GM21737 (cell line): ENCODE measurements around the gene TMEM269.

Experiments used
- ATAC-seq: cut with Tn5 transposase; IDR thresholded peaks from one replicate; pipeline ENCODE4 v1.9.1; 2021; ENCODE audit warnings: mild to moderate bottlenecking, moderate library complexity; ENCODE audit not compliant: unreplicated experiment

Gene TMEM269, protein sequence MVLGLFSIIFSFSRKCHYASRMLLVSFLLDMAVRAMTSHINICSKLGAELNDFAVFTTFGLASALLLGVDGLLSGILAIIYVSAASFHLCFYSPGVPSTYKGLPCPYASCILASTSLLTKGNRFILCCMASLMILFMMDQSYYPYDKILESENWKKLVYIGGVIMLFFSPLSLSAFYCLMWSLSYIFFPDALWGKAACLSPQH

DNA sequence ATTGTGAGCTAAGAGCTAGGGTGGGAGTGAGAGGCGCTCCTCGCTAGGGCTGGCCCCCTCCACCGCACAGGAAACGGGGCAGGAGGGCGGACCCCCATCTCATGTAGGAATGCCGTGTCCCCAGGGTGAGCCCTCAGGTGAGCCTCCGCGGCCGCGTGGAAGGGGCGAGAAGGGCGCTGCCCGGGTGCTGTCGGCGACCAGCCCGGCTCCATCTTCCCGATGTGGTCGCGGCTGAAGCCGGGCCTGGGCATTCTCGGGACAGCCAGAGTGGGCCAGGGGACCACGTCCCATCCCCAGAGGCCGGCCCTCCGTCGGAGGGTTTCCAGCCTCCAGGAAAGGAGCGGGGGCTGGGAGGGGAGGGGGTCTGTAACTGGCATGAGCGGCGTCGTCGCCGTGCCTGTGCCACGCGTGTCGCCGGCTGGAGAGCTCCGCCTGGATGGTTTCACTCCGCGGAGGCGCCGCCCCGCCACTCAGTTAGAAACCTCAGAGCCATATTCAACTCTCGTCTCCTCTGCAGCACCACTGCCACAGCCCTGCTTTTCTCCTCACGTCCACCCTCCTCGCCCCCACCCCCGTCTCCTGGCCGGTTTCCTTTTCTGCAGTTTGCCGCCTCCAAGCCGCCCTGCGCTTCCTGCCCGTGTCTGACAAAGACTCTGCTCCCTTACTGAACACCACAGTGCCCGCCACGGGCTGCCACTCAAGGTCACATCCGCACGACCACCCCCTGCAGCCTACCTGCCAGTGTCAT, at the start of gene TMEM269:
TMEM269 (plus strand) TSS at position 46 of the 748 bp plus-strand sequence. CDS start 4,903 bp downstream, outside the sequence.
- no peak for ATAC-seq

DNA sequence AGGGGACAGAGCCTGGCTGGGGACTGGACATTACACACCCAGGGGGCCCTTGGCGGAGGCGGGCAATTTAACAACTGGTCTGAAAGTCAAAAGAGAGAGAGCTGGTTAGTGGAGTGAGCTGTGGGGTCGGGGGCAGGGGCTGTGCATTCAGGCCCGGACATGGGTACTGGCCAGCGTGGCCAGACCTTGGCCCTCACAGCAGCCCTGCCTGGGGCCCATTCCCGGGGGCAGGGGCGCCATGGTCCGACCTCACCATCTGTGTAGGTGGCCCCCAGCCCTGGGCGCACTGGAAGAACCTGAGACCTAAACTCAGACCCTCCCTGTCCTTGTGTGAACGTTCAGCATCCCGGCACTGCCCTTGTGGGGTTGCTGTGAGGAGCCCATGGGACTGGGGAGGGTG, 49.7 kb upstream of the TMEM269 start:
- no peak for ATAC-seq

DNA sequence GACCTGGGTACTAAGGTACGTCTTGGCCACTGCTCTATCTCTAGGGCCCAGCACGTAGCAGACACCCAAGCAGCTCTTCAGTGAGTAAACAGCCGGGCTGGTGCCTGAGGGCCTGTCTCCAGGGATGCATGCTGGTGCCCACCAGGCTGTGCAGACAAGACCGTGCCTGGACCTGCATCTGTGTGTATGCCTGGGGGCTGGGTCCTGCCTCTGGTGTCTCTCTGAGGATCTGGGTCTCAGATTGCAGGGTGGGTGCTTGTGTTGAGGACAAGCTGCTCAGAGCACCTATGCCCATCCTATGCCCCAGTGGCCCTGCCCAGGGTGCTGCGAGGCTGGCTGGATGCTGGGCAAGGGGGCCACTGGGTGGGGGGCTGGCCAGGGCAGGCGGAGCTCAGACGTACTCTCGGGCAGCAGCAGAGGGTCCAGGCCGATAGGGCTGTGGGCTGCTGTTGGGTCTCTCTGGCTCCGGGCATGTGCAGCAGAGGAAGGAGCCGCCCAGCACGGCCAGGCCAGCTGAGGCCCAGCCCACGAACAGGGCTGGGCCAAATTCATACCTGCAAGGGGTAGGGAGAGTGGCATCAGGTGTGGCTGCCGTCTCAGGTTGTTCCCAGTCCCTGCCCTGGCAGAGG, 49.2 kb upstream of the TMEM269 start:
- no peak for ATAC-seq

DNA sequence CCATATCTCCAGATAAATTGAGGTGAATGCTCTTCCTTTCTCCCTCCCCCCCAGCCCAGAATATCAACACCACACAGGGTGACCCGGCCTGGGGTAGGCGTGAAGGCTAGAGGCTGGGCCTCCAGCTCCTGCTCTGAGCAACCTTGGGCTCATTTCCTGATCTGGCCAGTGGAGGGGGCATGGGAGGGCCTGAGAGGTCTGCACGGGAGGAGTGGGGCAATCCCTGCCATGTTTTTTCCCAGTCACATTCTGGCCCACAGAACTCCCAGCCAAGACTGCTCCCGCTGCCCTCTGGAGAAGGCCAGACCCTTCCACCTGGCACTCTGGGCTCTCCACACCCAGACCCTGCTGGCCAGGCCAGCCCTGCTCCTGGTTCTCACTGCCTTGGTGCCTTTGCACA, 48.6 kb upstream of the TMEM269 start:
- ATAC-seq: no peak

DNA sequence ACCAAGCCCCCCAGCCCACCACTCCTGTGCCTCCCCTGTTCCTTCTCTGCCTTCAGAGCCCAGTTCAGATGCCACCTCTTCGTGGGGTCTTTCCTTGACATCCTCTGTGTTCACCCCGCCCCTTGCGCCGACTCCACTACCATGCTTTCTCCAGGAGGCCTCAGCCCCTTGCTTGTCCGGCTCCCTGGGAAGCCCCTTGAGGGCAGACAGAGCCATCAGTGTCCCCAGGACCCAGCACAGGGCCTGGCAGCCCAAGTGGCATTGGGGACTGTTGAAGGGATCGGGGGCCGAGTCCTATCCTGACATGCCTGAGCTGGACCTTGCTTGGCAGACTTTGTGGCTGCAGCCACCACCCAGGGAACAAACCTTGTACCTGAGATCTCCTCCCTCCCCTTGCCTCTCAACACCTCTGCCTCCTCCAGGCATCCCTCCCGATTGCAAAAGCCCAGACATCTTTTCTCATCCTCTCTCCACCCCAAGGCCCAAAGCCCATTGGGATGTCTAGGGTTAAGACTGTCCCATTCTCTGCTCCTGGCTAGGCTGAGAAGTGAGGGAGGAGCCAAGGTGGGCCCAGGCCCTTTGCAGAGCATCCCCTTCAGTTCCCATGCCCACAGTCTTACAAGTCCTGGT, 48.1 kb upstream of the TMEM269 start:
- ATAC-seq: no peak

DNA sequence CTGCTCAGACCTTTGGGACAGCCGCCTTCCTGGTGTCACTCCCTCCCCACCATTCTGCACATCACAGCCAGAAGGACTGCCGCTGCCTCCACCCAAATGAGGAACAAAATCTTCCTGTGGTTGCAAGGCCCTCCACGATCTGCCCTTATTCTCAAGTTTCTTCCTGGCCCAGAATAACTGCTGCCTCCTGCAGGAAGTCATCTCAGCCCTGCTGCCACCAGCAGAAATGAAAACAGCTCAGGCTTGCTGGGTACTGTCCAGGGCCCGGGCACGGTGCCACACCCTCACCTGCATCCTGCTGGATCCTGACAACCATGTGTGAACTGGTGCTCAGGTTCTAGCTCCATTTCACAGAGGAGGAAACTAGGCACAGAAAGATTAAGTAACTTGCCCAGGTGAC, 47.5 kb upstream of the TMEM269 start:
- ATAC-seq: no peak

DNA sequence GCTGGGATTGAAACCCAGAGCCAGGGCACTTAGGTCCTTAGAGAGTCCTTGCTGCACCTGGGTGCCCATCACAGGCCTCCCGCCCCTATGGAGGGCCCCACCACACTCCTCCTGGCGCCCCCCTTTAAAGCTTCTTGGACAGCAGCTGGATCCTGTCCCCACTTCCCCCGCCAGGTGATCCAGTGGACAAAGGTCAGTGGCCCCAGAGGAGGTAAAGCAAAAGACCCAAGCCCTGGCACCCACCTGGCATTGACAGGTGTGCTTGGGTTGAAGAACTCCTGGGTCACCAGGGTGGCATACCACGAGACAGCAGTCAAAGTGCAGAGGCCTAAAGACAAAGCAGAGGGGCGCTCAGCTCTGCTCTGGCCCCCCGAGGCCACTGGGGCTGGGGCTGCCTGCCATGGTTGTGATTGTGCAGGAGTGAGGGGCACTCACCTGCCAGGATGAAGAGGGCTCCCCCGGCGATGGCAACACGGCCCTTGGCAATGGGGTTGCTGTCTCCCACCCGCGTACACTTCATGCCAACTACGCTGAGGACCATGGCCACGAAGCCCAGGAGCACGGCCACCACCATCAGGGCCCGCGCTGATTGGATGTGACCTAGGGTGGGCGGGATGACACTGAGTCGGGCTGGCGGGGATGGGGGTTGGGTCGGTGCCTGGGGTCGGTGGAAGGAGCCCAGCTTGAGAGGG, 46.7 kb upstream of the TMEM269 start:
- no peak for ATAC-seq

DNA sequence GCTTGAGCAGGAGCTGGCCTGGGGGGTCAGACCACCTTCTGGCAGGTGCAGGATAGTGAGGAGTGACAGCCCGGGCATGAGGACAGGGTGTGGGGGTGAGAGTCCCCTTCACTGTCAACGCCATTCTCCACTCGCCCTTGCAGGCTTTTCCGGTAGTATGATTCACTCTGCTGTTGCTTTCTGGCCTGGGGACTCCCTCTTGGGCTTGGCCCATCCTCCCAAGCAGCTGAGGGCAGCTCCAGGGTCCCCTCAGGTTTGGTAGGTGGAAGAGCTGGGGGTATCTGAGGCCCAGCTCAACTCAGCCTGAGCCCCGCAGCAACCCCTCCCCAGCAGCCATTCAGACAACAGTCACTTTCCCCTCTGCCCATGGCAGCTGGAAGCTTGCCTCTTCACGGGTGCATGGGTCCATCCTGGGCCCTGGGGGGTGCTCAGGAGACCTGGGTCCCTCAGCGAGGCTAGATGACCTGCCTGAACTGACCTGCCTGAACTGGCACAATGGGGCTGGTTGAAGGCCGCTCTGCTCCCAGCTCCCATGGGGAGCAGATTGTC, 46.0 kb upstream of the TMEM269 start:
- ATAC-seq: no peak

DNA sequence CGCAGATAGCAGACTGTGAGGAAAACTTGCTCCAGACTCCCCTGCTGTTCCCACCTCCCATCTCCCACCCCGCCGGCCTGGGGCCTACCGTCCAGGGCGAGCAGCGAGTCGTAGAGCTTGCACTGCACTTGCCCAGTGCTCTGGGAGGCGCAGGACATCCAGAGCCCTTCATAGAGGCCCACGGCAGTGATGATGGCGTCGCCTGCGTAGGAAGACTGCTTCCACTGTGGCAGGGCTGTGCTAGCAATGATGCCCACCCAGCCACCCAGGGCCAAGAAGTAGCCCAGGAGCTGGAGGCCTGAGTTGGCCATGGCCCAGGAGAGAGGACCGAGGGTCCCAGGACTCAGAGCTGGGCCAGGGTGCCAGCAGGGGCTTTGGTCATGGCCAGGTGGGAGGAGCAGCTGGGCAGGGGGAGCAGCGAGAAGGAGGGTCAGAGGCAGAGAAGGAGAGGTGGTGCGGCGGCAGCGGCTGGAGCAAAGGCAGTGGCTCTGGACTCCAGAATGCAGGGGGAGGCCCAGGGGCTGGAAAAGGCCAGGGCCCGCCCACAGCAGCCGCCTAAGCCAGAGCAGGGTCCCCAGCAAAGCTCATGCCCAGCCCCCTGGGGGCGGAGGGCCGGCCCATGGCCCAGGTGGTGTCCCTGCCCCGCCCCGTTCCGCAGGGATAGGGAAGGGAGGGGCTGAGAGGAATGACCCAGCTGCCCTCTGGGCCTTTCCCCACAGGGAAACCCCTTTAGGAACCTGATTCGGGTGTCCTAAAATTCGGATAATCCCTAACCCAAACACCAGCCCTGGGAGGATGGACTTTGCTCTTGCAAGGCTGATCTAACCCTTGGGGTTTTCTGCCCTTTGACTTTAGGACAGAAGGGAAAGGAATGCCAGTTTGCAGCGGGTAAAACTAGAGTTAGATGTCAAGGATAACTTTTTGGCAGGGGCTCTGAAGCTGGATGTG, 44.8 kb upstream of the TMEM269 start, which contains the start of gene CLDN19:
CLDN19 (minus strand) TSS at position 484 of the 948 bp plus-strand sequence; CDS start at position 311, 173 bp downstream.
- ATAC-seq: no peak

DNA sequence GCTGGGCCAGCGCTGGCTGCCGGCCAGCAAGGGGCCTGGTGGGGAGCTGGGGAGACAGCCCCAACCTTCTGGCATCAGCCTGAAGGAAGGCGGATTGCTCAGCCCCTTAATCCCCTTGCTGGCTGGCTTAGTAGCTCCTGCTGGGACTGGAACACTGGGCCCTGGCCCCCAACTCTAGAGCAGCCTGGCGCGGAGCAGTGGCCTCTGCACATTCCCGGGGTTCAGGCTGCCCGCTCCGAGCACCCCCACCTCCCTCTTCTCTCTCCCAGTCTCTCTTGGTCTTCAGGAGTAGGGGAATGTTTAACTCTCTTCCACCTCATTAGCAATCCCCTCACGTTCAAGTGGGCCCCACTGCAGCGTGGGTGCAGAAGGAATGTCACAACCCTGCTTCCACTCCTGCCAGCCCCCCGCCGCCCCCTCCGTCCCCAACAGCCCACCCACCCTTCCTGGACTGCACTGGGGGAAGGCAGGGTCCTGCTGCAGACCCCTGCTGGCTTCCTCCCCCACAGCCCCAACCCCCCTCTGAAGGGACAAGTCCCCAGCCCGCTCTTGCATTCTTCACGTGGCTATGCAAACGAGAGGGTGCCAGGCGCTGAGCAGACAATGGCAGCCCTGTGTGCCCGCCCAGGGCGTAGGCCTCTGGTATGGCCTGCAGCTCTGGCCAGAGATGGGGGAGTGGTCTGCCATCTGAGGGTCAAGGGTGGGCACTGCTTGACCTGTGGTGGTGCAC, 43.8 kb upstream of the TMEM269 start:
- no peak for ATAC-seq

DNA sequence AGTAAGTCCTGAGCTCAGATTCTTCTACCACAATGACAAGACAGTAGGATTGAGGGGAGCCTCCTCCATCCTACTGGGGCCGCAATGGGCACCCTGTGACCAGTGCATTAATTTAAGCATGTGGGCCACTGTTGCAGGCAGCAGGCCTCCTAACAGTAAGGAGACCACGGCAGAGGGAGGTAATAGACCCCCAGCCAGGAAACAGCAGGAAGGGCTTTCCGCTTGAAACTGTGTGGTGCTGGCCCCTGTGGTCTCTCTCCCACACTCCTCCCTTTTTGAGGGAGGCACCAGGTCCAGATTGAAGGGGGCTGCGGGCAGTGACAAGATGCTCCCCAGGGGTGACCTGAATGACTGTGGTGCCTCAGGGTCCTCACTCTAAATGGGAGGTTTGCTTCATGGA, 43.1 kb upstream of the TMEM269 start:
- ATAC-seq: no peak

DNA sequence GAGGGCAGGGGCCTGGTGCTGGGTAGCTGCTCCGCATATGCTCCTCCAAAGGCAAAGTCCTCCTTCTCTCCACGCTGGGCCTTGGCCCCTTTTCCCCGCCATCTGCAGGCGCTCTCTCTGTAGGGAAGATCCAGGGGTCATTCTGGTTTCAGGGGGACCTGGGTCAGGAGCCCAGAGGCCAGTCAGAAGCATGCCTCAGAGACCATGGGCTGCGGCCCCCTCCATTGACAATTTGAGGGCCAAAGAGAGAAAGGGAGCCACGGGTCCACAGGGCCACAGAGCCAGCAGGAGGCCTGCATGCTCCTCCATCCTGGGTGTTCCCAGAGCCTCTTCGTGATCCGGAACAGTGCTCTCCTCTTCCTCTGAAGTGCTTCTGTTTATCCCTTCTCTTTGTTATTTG, 42.6 kb upstream of the TMEM269 start:
- no peak for ATAC-seq

DNA sequence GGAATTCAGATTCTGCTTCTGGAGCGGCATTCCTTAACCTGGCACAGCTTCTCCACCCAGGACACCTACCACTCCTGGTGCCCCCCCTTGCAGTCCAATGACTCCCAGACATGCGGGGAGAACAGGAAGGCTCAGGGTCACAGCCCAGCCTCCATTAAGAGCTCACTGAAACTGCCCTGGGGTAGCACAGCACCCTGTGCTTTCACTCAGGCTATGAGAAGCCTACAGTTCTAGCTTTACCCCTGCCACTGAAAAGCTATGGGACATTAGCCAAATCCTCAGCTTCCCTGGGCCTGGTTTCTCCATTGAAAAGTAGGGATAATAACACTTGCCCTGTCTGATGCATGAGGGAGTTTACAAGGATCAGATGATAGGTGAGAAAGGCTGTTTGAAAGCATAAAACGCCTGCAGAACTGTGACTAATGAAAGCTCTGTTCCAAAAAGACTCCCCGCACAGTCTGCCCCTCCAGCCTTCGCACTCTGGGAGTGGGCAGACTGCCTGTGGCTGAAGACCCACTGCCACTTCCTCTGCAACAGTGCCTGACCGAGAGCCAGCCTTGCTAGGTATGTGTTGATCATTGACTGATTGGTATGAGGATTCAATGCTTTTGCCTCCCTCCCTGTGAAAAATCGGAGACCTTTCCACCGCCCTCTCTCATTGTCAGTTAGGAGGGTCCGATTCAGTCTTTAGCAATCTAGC, 42.0 kb upstream of the TMEM269 start:
- no peak for ATAC-seq

DNA sequence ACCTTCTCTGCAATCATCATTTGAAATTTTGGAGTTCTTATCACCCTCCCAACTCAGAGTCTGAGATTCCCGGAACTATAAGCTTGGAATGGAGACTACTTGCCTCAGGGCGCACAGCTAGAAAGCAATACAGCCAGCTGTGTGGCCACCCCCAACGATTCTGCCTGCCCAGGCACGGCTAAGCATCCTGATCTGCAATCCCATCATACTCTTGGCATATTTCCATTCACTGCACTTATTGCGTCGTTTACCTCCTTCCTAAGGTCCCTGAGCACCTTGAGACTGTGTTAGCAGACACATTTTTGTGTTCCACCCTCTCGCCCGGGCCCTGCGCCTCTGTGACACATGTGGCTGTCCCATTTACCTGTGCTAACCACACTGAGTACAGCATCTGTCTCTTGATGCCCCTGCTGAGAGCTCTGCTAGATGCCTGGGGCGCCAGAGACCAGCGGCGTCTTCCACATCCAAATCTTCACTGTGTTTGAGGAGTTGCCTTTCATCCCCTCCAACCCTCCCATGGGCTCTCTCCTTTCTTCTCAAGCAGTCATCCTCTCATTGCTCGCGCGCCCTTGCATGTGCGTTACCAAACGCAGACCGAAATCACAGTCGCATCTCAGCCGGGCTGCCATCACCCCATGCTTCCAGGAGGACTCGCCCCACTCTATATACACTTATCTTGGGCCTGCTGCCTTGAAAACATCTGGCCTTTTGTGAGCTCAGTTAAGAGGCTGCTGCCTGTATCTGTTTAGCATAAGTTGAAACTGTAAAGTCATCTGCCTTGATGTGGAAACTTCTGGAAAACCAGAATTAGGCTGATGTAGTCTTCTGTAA, 41.3 kb upstream of the TMEM269 start:
- ATAC-seq: no peak

DNA sequence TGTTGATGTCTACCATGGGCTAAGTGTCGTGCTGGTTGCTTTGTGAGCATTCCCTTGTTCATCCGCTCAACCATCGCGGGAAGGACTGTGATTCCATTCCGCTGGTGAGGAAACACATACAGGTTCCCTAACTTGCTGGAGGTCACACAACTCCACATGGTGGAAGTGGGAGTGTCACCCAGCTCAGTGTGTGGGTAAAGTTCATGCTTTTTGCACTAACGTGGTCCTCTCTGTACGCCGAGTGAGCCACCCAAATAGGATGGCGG, 40.7 kb upstream of the TMEM269 start:
- no peak for ATAC-seq

DNA sequence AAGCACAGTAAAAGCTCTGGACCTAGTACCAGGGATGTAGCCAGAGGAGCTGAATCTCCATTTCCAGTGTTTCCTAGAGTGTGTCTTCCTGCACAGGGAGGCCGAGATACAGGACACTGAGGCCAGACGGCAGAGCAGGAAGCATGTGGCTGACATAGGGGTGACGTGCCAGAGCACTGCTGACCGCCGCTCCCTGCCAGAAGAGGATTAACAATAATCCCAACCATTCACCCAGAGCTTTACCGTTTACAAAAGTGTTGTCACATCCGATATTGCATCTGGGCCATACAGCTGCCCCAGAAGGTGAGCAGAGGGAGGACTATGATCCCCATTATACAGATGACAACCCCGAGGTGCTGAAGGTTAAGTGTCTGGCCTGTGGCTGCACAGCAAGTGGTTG, 38.9 kb upstream of the TMEM269 start:
- ATAC-seq: no peak

DNA sequence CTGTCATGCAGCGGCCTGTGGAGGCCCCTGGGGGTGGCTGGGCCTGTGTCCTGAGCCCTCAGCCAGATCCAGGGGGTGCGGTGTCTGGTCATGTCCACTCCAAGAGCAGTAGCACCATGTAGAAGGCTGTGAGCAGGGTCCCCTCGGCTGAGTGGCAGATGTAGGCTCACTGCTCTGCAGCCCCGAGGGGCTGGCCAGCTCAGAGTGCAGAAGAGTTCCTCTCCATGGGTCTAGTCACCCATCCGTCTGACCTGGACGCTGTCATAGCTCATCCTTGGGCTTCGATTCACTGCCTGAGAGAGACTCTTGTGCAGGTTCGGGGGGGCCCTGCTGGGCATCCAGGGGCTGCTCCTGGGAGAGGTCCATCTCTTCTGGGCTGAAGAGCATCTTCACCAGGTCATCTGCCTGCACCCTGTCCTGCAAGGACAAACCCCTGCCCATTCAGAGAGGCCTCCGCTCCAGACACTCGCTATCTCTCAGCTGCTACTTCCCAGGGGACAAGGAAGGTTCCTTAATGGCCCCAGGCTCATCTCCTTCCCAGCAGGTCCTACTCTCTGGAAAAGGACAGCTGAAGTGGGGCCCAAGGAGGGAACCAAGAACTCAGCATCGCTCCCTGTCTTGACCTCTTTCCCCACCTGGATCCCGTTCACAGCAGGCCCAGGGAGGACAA, 38.2 kb upstream of the TMEM269 start:
- ATAC-seq: no peak
